COR-L47 (cell line): Measurements from ENCODE around the gene NBR1.
"Not testable (repeated sequence)": the region's sequence is repeated elsewhere in the genome, so short reads cannot be mapped to it uniquely, and the experiment has no call there.

ENCODE experiments used
- DNase-seq: peaks from one replicate; lab custom pipeline; 2025; lab: John Stamatoyannopoulos, UW

The NBR1 gene

GRCh38 chr17:43212641-43213490 is 41.9 kb downstream of the NBR1 start:
- DNase-seq, result no peak

GRCh38 chr17:43213545-43213944 is 42.5 kb downstream of the NBR1 start:
- no peak for DNase-seq

DNA sequence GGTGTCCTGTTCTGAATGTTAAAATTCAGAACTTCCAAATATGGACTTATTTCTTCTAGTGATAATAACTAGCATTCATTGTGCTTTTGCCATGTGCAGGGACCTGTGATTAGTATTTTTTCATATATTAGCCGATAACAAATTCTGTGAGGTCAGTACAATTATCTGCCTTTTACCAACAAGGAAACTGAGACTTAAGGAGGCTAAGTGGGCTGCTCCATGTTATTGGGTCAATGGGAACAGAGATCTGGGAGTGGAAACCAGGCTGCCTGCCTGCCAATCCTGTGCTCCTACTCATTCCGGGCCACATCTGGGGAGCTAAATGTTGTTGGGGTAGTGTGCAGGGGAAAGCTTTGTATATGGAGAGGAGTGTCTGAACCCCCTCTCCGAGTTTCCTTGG is 44.3 kb downstream of the NBR1 start:
- DNase-seq, result no peak

DNA sequence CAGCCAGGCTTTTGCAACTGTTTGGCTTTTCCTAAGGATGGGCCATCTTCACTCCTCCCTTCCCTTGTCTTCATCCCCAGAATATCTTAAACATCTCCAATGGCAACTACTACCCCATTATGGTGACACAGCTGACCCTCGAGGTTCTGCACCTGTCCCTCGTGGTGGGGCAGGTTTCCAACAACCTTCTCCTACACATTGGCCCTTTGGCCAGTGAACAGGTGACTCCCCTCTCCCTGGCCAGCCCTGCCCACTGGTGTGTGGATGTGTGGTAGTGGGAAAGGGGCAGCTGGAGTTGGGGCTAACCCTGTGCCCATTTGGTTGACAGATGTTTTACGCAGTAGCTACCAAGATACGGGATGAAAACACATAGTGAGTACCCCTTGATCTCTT is 45.4 kb downstream of the NBR1 start:
- no peak for DNase-seq

DNA sequence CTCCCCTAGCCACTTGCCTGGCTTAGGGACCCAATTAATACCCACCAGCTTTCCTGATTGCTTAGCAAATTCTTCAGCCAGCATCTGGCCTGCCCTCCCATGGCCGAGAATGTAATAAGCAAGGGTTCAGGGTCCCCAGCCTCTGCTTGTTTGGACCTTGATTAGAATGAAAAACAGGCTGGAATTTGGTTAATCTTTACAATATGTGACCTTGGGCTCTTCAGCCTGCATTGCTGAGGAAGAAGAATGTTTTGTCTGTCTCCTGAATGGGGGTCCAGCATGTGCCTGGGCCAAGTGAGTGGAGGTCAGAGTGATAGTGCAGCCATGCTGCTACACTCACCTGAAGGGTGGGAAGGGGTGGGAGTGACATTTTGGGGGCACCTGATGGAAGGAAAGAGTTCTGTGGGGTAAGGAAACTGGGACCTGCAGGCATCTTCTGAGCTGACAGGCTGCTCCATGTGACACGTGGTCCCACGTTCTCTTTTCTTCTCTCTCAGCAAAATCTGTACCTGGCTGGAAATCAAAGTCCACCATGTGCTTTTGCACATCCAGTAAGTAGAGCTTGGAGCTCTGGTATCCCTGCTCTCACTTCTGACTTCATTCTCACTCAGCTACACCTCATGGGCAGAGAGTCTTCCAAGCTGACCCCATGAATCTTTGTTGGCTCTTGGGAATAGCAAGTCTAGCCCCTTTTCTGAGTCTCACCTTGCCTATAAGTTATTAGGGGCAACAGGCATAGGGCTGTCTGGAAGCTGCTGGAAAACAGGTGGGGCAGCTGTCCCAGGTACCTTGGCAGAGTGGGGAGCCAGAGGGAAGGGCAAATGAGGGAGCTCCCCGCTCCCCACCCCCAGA is 46.0 kb downstream of the NBR1 start:
- no peak for DNase-seq

DNA sequence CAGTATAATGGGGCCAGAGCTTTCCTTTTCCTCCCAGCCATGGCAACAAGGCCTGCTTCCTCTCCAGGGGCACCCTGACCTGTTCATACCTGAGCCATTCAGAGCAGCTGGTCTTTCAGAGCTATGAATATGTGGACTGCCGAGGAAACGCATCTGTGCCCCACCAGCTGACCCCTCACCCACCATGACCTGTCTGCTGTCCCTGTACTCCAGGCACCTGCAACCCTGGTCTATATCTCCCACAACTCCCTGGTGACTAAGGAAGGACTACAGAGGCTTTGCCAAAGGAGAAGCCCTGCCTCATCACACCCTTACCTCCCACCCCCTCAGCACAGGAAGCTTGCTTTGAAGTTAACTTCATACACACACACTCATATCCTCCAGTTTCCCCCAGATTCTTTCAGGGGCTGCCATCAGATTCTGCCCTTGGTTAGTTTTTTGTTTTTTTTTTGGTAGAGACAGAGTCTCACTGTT is 46.6 kb downstream of the NBR1 start:
- no peak for DNase-seq

DNA sequence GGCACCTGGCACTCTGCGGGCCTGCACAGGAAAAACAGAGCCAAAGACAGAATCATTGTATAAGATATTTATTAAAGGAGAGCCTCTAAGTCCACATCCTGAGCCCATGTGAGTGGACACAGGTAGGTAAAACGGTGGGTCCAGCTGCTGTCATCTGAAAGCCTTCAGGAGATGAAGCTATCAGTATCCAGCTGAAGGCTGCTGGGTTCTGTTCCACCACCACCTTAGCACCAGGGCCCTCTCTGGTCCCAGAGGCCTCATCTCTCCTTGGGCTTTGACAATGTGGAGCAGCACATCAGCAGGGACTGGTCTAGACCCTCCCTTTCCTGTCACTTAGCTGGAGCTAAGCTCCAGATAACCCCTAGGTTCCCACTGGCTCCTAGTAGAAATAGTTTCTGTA is 48.0 kb downstream of the NBR1 start:
- DNase-seq, result no peak

- no peak for DNase-seq
Observed at GRCh38 chr17:43219746-43220380, 48.8 kb downstream of the NBR1 start.

- no peak for DNase-seq
Observed at GRCh38 chr17:43220511-43221125, 49.6 kb downstream of the NBR1 start.

DNA sequence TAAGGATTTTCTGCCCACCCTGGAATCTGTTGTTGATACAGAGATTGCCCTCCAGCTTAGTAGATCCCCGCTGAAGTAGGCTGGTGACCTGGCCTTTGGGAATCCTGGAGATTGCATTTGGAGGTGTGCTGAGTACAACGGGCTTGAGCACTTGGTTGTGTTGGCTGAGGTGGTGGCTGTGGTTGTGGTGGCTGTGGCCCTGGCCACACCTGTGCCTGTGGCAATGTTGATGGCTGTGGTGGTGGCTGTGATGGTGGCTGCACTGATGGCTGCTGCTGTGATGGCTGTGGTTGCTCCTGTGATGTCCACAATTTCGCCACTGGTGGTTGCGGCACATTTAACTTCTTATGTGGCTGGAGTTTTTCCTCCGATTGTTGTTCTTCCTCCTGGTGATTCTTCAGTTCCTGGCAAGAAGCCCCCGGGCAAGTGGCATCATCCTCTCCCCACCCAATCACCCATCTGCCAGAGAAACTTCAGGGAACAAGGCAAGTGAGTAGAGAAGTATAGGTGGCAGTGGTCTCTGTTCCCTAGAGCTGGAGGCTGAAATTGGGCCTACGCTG is 53.2 kb downstream of the NBR1 start:
- no peak for DNase-seq

- no peak for DNase-seq
Observed at GRCh38 chr17:43226393-43226792, 55.4 kb downstream of the NBR1 start.

GRCh38 chr17:43228020-43228782 is 57.2 kb downstream of the NBR1 start, which contains the start of gene CCDC200:
Gene CCDC200, minus strand, starts transcription at chr17:43228623. Its CDS starts 69 bp downstream, at chr17:43228554.
- not testable (repeated sequence) for DNase-seq

DNA sequence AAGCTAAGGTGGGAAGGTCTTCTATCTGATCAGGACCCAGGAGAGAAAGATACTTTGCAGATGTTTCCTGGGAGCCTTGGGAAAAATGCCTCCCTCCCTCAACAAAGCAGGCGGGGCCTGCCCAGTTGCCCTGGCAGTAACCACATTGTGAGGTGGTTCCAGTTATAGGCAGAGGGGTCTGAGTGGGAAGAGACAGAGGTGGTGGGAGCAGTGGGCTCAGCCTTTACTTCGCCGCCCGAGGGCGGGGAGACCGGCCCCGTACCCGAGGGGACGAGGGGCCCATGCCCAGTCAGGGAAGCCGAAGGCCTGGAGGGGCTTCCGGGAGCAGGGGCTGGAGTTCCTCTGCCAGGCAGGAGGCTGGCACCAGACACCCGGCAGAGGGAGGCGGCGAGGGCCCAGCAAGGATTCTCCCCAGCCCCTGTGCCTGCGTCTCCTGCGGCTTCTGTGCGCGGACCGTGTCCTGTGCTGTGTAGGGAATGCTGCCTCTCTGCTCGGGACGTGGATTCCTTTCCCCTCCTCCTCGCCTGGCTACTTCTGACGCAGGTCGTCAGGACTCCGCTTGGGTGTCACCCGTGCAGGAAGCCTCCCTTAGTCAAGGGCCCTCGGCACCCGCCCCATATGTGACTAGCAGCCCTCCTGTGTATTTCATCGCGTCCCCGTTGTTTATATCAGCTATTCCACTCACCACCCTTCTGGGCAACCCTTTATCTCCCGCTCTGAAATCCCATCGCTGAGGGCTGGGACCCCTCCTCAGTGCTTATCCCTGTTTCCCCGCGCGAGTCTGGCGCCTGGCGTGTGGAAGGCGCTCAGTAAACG is 60.4 kb downstream of the NBR1 start:
- not testable (repeated sequence) for DNase-seq

GRCh38 chr17:43232021-43232699 is 61.1 kb downstream of the NBR1 start:
- not testable (repeated sequence) for DNase-seq

DNA sequence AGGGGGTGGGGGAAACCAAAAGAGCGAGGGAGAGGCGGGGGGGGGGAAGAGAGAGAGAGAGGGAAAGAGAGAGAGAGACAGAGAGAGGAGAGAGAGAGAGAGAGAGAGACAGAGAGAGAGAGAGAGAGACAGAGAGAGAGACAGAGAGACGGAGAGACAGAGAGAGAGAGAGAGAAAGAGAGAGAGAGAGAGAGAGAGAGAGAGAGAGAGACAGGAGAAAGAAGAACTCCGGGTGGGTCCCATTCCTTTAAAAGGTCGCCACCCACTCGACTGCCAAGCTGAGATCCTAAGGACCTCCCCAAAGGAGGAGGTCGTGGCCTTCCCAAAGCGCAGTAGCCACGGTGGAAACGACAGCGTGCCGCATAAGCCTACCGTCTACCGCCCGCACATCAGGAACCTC is 62.2 kb downstream of the NBR1 start:
- DNase-seq, result not testable (repeated sequence)

GRCh38 chr17:43233877-43234276 is 62.9 kb downstream of the NBR1 start, which contains the start of gene RNU2-1:
Gene RNU2-1, minus strand, starts transcription at chr17:43233977.
- not testable (repeated sequence) for DNase-seq

DNA sequence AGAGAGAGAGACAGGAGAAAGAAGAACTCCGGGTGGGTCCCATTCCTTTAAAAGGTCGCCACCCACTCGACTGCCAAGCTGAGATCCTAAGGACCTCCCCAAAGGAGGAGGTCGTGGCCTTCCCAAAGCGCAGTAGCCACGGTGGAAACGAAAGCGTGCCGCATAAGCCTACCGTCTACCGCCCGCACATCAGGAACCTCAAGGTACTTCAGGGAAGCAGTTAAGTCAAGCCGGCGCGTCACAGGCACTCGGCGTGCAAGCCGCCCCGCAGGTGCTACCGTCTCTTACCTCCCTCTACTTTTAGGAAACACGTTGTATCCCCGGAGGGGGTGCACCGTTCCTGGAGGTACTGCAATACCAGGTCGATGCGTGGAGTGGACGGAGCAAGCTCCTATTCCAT is 68.6 kb downstream of the NBR1 start:
- DNase-seq, result not testable (repeated sequence)

GRCh38 chr17:43240596-43241352 is 69.8 kb downstream of the NBR1 start:
- not testable (repeated sequence) for DNase-seq
